Measurements from ENCODE around the gene RPS21.

The RPS21 gene

DNA sequence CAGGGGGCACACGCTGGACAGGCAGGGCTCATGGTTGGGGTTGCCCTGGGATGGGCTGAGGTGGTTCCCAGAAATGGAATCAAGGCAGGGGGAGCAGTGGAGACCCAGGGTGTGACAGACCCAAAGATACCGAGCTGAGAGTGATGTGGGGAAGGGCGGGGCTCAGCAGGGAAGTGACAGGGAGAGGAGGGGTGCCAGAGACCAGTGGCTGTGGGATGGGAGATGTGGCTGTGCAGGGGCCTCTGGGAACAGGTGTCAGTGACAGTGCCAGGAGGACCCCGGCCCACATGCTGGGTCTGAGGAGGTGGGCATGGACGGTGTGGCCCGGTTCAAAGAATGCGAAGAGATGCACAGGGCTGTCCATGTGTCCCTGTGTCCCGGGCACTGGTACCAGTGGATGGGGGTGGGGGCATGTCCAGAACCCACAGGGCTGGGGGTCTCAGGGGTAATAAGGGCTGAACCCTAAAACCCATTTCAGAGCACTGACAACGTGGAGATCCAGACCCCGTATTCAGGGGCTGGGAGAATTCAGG is 19.1 kb downstream of the RPS21 start:
- Histone ChIP-seq H3K4me3 (peak overlapping the region; percentile 92), H3K27ac (peak overlapping the region in 1 of 2 donors; percentile 43)
- no peak for DNase-seq (ENCODE audit: low spot score)
- TF ChIP-seq, protein P1, sequence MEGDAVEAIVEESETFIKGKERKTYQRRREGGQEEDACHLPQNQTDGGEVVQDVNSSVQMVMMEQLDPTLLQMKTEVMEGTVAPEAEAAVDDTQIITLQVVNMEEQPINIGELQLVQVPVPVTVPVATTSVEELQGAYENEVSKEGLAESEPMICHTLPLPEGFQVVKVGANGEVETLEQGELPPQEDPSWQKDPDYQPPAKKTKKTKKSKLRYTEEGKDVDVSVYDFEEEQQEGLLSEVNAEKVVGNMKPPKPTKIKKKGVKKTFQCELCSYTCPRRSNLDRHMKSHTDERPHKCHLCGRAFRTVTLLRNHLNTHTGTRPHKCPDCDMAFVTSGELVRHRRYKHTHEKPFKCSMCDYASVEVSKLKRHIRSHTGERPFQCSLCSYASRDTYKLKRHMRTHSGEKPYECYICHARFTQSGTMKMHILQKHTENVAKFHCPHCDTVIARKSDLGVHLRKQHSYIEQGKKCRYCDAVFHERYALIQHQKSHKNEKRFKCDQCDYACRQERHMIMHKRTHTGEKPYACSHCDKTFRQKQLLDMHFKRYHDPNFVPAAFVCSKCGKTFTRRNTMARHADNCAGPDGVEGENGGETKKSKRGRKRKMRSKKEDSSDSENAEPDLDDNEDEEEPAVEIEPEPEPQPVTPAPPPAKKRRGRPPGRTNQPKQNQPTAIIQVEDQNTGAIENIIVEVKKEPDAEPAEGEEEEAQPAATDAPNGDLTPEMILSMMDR (IDR thresholded peaks at IDR 0.05): no peak

DNA sequence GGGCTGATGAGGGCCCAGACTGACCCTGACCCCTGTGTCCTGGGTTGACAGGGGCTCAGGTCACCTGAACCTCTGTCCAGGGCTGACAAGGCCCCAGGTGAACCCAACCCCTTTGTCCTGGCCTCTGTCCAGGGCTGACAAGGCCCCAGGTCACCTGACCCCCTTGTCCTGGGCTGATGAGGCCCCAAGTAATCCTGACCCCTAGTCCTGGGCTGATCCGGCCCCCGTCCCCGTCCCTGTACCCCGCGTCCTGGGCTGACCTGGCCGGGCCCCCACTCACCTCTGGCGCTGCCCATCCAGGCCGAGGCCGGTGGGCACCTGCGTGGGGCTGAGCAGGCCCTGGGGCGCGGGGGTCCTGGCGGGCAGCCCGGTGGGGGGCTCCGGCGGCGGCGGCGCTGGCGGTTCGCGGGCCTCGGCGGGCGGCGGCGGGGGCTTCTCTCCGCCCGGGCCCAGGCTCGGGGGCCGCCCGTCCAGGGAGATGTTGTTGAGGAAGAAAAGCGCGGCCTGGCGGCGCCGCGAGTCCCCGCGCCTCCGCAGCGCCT is 19.8 kb downstream of the RPS21 start:
- DNase-seq (ENCODE audit: low spot score): no peak
- peak overlapping the region; percentile 43 to 83 for H3K27ac ChIP-seq
- TF ChIP-seq, protein P1 (IDR thresholded peaks at IDR 0.05): no peak
- peak overlapping the region; percentile 92 for H3K4me3 ChIP-seq

DNA sequence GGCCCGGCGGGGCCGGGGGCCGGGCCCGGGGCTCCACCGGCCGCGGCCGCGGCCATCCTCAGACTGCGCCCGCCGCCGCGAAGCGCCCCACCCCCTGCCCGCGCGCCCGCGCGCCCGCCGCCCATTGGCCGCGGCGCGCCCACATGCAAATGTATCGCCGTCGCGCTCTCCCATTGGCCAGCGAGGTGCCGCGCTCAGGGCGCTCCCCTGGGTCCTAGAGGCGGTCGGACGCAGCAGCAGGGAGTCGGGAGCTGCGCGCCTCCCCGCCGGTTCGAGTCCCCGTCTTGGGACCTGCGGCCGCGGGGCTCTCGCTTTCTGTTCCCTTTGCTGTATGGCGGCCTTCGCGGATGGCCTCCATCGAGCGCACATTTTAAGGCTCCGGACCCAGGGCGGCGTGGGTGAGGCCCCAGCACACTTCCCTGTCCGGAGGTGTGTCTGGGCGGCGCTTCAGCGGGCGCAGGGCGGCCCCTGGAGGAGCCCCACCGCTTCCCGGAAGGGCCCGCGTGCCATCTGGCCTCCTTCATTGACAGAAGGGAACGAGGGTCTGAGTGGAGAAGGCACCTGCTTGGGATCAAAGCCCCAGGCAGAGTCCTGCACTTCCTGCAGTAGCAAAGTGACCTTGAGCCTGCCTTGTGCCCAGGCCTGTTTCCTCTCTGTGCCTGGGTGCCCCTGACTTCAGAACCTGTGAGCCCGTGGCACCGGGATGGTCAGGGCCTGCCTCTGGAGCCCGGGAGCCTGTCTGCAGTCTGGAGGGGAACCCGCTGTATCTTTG is 20.5 kb downstream of the RPS21 start, which contains the start of gene CABLES2:
TSS of gene CABLES2 (minus strand) at position 65 of the 772 bp plus-strand sequence. CDS start at position 56, 9 bp downstream.
- DNase-seq (ENCODE audit: low spot score): peak; percentile 94
- TF ChIP-seq, protein P1 (IDR thresholded peaks at IDR 0.05): no peak
- H3K27ac ChIP-seq: peak within 1 kb of the TSS; percentile 43 to 83
- peak within 1 kb of the TSS; percentile 92 for H3K4me3 ChIP-seq

DNA sequence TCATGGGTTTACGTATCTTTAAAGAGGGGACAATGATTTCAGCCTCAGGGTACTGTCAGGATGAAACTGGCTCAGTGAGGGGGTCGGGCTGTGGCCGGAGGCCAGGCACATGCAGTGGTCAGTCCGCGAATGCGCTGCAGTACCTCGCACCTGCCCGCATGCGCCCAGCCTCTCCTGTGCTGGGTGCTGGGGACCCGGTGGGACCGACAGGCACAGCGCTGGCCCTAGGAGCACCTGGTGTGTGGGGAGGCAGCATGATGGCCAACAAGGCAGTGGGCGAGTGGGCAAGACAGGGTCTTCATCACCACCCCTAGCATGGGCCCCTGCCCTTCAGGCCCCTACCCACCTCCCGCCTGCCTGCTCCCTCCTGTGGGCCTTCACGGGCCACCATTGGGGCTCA is 21.2 kb downstream of the RPS21 start:
- TF ChIP-seq, protein P1 (IDR thresholded peaks at IDR 0.05): no peak
- Histone ChIP-seq H3K4me3 (no peak overlapping the region), H3K27ac (no peak overlapping the region)
- no peak for DNase-seq (ENCODE audit: low spot score)

DNA sequence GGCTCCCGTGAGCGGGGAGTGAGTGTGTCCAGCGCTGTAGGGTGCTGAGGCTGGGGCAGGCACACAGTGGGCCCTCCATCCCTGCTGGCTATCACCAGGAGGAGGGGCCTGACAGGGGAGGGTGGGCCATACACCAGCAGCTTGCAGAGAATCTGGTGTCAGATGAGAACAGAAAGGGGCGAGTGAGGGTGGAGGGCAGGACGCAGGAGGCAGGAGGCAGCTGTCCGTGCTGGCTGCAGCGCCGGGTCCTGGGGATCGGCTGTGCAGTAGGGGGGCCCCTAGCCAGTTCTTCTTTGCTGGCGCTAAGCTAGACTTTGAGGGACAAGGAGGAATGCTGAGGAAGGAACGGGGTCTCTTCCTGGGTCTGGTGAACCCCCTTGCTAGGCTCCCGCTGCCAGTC is 21.7 kb downstream of the RPS21 start:
- Histone ChIP-seq H3K27ac (no peak overlapping the region), H3K4me3 (no peak overlapping the region)
- TF ChIP-seq, protein P1 (IDR thresholded peaks at IDR 0.05): no peak
- DNase-seq (ENCODE audit: low spot score): no peak

DNA sequence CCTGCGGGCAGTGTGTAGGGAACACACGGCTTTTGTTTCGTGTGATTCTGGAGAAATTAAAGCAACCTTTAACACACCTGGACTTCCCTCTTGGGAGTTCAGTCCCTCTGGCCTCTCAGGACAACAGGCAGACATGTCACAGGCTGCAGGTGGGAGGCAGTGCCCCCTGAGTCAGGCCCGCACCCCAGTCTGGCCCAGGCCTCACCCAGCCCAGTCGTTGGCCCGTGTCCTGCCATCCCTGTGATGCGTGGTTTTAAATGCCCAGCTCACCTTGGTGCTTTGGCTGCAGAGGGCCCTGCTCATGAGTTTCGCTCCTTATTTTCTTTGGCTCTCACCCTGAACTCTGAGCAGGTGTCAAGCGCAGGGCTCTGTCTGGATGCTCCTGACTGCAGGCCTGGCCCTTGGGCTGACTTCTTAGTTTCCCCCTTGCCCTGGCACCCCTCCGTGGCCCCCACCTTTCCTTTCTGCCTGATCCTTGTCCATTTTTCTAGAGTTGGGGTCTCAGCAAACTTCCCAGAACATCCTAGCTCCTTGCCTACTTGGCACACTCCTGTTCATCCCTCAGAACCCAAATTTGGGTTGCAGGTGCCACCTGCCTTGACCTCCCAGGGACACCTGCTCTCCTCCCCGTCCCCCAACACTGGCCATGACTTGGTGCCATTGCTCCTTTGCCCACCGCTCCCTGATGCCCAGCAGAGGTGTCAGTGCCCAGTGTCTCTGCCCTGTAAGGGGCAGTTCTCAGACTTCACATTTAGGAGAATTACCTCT is 22.4 kb downstream of the RPS21 start:
- Histone ChIP-seq H3K4me3 (no peak overlapping the region), H3K27ac (no peak overlapping the region)
- DNase-seq (ENCODE audit: low spot score): no peak
- TF ChIP-seq, protein P1 (IDR thresholded peaks at IDR 0.05): no peak

Data from coronary artery (tissue), 2 donors.